SK-N-SH (cell line): ENCODE measurements around the gene SAXO1. TPM values are rescaled to one million over a fixed set of nuclear protein-coding genes. Genes with fewer than 3 reads are reported as not detected.

ENCODE experiments used
- CTCF ChIA-PET: fragments of 300-600, 350-600 bp; formaldehyde crosslinking; extraction: SDS; loops from one replicate; lab custom pipeline; 2021; lab: Yijun Ruan, JAX
- POLR2A ChIA-PET: fragments of 350-600 bp; sonication (Branson Sonifier 250); formaldehyde crosslinking; extraction: SDS; loops from one replicate; lab custom pipeline; 2020; ENCODE audit warnings: antibody characterized with exemption, inconsistent platforms; lab: Yijun Ruan, JAX
- DNase-seq: peaks from one replicate; pipeline ENCODE4 v3.0.0; 2012
- H2AFZ ChIP-seq: fragments of 200-600 bp; sonication (generic); 2 replicates; pipeline ENCODE4 v1.8.1; 2016; ENCODE audit warnings: antibody characterized with exemption, mild to moderate bottlenecking, low read depth
- H3F3A ChIP-seq: fragments of 200-600 bp; sonication (generic); replicated peaks from 2 replicates; pipeline ENCODE3; 2016; ENCODE audit warnings: antibody characterized with exemption, mild to moderate bottlenecking; ENCODE audit not compliant: insufficient read depth
- H3K27ac ChIP-seq, 2 experiments: fragments of 200-500 bp in 1 of 2; fragments of 200-600 bp in 1 of 2; sonication (Bioruptor generic) in 1 of 2; sonication (generic), shearing (Covaris generic) in 1 of 2; 2 replicates each; pipeline versions ENCODE4 v1.5.1 to v1.6.1; 2014 to 2016; ENCODE audit warnings: low read depth in 2 of 2, inconsistent platforms in 1 of 2, low read length in 1 of 2, mild to moderate bottlenecking in 1 of 2, mixed read lengths in 1 of 2
- H3K27me3 ChIP-seq: fragments of 200-600 bp; sonication (generic), shearing (Covaris generic); 2 replicates; pipeline ENCODE4 v1.6.1; 2016; ENCODE audit warnings: mixed run types; ENCODE audit not compliant: insufficient read depth
- H3K36me3 ChIP-seq, 2 experiments: fragments of 200-500 bp in 1 of 2; fragments of 200-600 bp in 1 of 2; sonication (Bioruptor generic) in 1 of 2; sonication (generic) in 1 of 2; replicated peaks in 1 of 2; 2 replicates each; pipeline versions ENCODE3 to v1.5.1; 2014 to 2016; ENCODE audit warnings: low read length in 1 of 2, mild to moderate bottlenecking in 1 of 2; ENCODE audit not compliant: insufficient read depth in 2 of 2, control insufficient read depth in 1 of 2
- H3K4me1 ChIP-seq, 2 experiments: fragments of 200-500 bp in 1 of 2; fragments of 200-600 bp in 1 of 2; sonication (Bioruptor generic) in 1 of 2; sonication (generic), shearing (Covaris generic) in 1 of 2; 2 replicates each; pipeline versions ENCODE4 v1.5.1 to v1.6.1; 2014 to 2016; ENCODE audit warnings: low read depth in 1 of 2, low read length in 1 of 2, mixed run types in 1 of 2; ENCODE audit not compliant: insufficient read depth in 2 of 2, control insufficient read depth in 1 of 2
- H3K4me2 ChIP-seq: fragments of 200-600 bp; sonication (generic), shearing (Covaris generic); 2 replicates; pipeline ENCODE4 v1.6.1; 2017; ENCODE audit warnings: mixed run types
- H3K4me3 ChIP-seq, 2 experiments: fragments of 200-500 bp in 1 of 2; fragments of 200-600 bp in 1 of 2; sonication (Bioruptor generic) in 1 of 2; sonication (generic), shearing (Covaris generic) in 1 of 2; 2 replicates each; pipeline versions ENCODE4 v1.5.1 to v1.8.1; 2014 to 2016; ENCODE audit warnings: low read depth in 2 of 2, inconsistent platforms in 1 of 2, low read length in 1 of 2, mild to moderate bottlenecking in 1 of 2, mixed read lengths in 1 of 2, moderate library complexity in 1 of 2
- H3K79me2 ChIP-seq: fragments of 200-600 bp; sonication (generic); 2 replicates; pipeline ENCODE4 v1.8.1; 2017; ENCODE audit warnings: mild to moderate bottlenecking; ENCODE audit not compliant: insufficient read depth
- H3K9ac ChIP-seq: fragments of 200-600 bp; sonication (generic); 2 replicates; pipeline ENCODE4 v1.6.1; 2017; ENCODE audit warnings: mixed run types
- H3K9me2 ChIP-seq: fragments of 200-600 bp; sonication (generic); 2 replicates; pipeline ENCODE4 v1.6.1; 2017; ENCODE audit warnings: mixed run types
- H3K9me3 ChIP-seq: fragments of 200-600 bp; sonication (generic); 2 replicates; pipeline ENCODE4 v1.6.1; 2017; ENCODE audit warnings: mixed run types, mild to moderate bottlenecking, moderate library complexity
- H4K20me1 ChIP-seq: fragments of 200-600 bp; sonication (generic); 2 replicates; pipeline ENCODE4 v1.6.1; 2017; ENCODE audit warnings: mild to moderate bottlenecking, mixed run types; ENCODE audit not compliant: insufficient read depth
- CTCF ChIP-seq: fragments of 200-600 bp; sonication (generic); IDR thresholded peaks from 2 replicates; pipeline ENCODE4 v1.6.1; 2017; ENCODE audit warnings: antibody characterized with exemption, mild to moderate bottlenecking, moderate library complexity
- FOXJ3 ChIP-seq: sonication (generic); formaldehyde crosslinking; IDR thresholded peaks from 2 replicates; pipeline ENCODE4 v1.5.1; 2020; ENCODE audit warnings: mild to moderate bottlenecking, missing genetic modification reagents
- FOXM1 ChIP-seq: IDR thresholded peaks from 2 replicates; pipeline ENCODE4 v1.4.0; 2012; ENCODE audit warnings: low read depth, mild to moderate bottlenecking
- IRF3 ChIP-seq: fragments of 150-350 bp; IDR thresholded peaks from 2 replicates; pipeline ENCODE4 v1.6.1; 2016; ENCODE audit warnings: mild to moderate bottlenecking, low read depth, low read length
- PBX3 ChIP-seq: IDR thresholded peaks from 2 replicates; pipeline ENCODE4; 2012
- POLR2AphosphoS5 ChIP-seq: IDR thresholded peaks from 2 replicates; pipeline ENCODE4 v1.6.1; 2012; ENCODE audit warnings: low read depth, low read length
- RCOR1 ChIP-seq: fragments of 150-350 bp; IDR thresholded peaks from 2 replicates; pipeline ENCODE4 v1.6.1; 2017; ENCODE audit warnings: antibody characterized with exemption, low read length
- RFX5 ChIP-seq: IDR thresholded peaks from 2 replicates; pipeline ENCODE4 v1.6.1; 2012; ENCODE audit warnings: mild to moderate bottlenecking, improper control_type of control experiment, low read length
- USF1 ChIP-seq: IDR thresholded peaks from 2 replicates; pipeline ENCODE4 v1.4.0; 2012; ENCODE audit warnings: low read depth, borderline replicate concordance
- WGBS: methylation state at CpG from one replicate; pipeline ENCODE4 v1.1.6; 2017; ENCODE audit warnings: low lambda C conversion rate; 5-methylcytosine and 5-hydroxymethylcytosine counted together
- polyA plus RNA-seq, 3 experiments: library from polyadenylated mRNA; depleted of rRNA; stranded (reverse); fragments of >200 nt; gene quantifications; 2 replicates each; pipeline ENCODE4 v1.2.3, GENCODE V29; 2012

Gene SAXO1
- polyA plus RNA-seq, 1 of the 3 experiments (the other 2 are of a cell fraction) = 0.03 TPM

- no peak overlapping the region for H2AFZ ChIP-seq
- no peaks in the 10 kb centered on the region for H3K9me3 ChIP-seq
- no peak overlapping the region for H3K27ac ChIP-seq
- H3K36me3 ChIP-seq = no peaks in the 10 kb centered on the region
- 61% methylated on average over 4 of the region's 4 CpGs for WGBS
- no peak for TF ChIP-seq RCOR1
- TF ChIP-seq FOXM1 = no peak
- no peak for TF ChIP-seq IRF3
- TF ChIP-seq USF1 = no peak
- TF ChIP-seq RFX5 = no peak
- TF ChIP-seq POLR2AphosphoS5 = no peak
- no peak for TF ChIP-seq CTCF
- TF ChIP-seq, all 33 proteins: peak for 0
- DNase-seq = no peak
- CTCF ChIA-PET = no interaction called here
- H3K4me3 ChIP-seq = no peak overlapping the region
- H3K79me2 ChIP-seq = no peaks in the 10 kb centered on the region
- no peak overlapping the region for H3K9ac ChIP-seq
- H3K27me3 ChIP-seq = no peaks in the 10 kb centered on the region
- H4K20me1 ChIP-seq = no peaks in the 10 kb centered on the region
- POLR2A ChIA-PET = no interaction called here
- H3K4me2 ChIP-seq = no peak overlapping the region
- no peaks in the 10 kb centered on the region for H3K9me2 ChIP-seq
- peaks cover 6% of the 10 kb centered on the region for H3F3A ChIP-seq
- peaks cover 2 to 6% of the 10 kb centered on the region in 2 experiments; a peak in 3 of 4 replicates for H3K4me1 ChIP-seq
Observed at GRCh38 chr9:18981476-18982261, 51.3 kb downstream of the SAXO1 start.

- H2AFZ ChIP-seq = no peak overlapping the region
- POLR2A ChIA-PET = no interaction called here
Observed at GRCh38 chr9:18980189-18980588, 52.8 kb downstream of the SAXO1 start.

More at GRCh38 chr9:18980189-18980588, 52.8 kb downstream of the SAXO1 start:
- Histone ChIP-seq H3K9me3 (no peaks in the 10 kb centered on the region), H3K27me3 (no peaks in the 10 kb centered on the region), H3K79me2 (no peaks in the 10 kb centered on the region), H3K4me1 (peaks cover 4 to 6% of the 10 kb centered on the region in 2 experiments; a peak in 3 of 4 replicates)
- CTCF ChIA-PET = interaction anchor here (1.3 to 1.4 kb wide), 2 partner anchors 9 to 33 kb away, joined by 3 to 5 read pairs; no protein-coding TSS in a partner anchor
- TF ChIP-seq FOXJ3 (CRISPR knock-in tag) = no peak
- TF ChIP-seq PBX3 = peak; percentile 40; the same call in 1 of the 2 replicates
- TF ChIP-seq, all 33 proteins: peak for 1
- Histone ChIP-seq H3K9me2 (no peaks in the 10 kb centered on the region), H3K4me3 (no peak overlapping the region), H3F3A (peaks cover 6% of the 10 kb centered on the region), H3K36me3 (no peaks in the 10 kb centered on the region), H3K4me2 (no peak overlapping the region), H3K27ac (no peak overlapping the region), H4K20me1 (no peaks in the 10 kb centered on the region), H3K9ac (no peak overlapping the region)
- DNase-seq = no peak
- 38% methylated on average over 1 of the region's 1 CpG for WGBS
